ENCODE results near the gene DEFB124. TPM values are rescaled to one million over a fixed set of nuclear protein-coding genes. Genes with fewer than 3 reads are reported as not detected.
"Not testable (repeated sequence)": the region's sequence is repeated elsewhere in the genome, so short reads cannot be mapped to it uniquely, and the experiment has no call there.

Gene DEFB124
- total and polyA plus RNA-seq, 7 experiments from 2014 or later = not detected

DNA sequence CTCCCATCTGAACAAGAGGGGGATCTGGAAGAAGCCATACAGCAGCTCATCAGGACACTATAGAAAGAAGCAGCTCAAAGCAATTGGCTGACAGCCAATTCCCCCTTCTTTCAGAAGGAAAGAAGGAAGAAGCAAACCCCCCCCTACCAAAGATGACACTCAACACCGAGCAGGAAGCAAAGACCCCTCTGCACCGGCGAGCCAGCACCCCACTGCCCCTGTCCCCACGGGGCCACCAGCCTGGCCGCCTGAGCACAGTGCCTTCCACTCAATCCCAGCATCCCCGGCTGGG lies 1.3 kb upstream of the DEFB124 start:
- POLR2A ChIA-PET = no interaction called here
- CTCF ChIA-PET = no interaction called here

DNA sequence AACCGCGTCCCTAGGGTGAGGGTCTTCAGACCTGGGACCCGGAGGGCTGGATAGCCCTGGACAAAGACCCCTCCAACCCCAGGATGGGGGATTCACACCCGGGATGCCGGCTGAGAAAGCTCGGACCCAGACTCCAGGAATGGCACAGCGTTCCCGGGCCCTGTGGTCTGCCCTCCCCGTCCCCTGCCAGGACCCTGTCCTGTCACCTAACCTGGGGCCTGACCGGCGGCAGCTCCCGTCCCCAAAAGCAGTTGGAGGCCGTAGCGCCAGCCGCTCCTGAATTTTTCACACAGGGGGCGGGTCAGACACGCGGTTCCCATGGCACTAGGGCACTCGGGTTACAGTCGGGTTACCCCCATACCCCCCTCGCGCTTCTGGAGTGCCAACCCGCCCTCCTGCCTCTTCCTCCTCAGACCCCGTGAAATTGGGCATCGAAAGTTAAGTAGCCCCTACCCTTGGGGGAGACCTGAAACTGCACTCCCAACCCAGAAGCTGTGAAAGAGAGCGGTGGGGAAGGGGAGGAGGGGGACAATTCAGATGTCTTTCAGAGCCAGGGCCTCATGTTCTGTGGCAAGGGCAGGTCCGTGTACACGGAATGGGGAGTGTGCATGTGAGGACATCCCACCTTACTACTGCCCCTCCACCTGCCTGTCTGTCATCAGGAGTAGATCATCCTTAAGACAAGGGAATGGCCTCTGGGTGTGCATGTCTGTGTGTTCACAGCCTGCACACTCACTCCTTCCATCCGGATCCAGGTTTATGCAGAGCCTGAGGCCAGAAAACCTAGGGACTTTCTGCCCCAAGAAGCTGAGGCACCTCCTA lies 756 bp upstream of the DEFB124 start:
- Histone ChIP-seq H3K27ac (ENCODE audit: low read depth, low read length) (no peak overlapping the region), H3K4me3 (ENCODE audit: low read length) (no peak overlapping the region), H3K27me3 (ENCODE audit: control insufficient read depth in 2 of 2, insufficient read depth in 2 of 2, low read length in 2 of 2) (peaks cover 0 to 5% of the 10 kb centered on the region in 2 donors), H3K36me3 (ENCODE audit: control insufficient read depth in 2 of 3, insufficient read depth in 3 of 3, low read length in 3 of 3) (no peaks in the 10 kb centered on the region), H3K4me1 (ENCODE audit: control insufficient read depth in 2 of 2, insufficient read depth in 2 of 2, low read length in 2 of 2) (no peaks in the 10 kb centered on the region), H3K9me3 (ENCODE audit: control insufficient read depth in 2 of 3, low read length in 3 of 3) (no peaks in the 10 kb centered on the region)
- ChIA-PET POLR2A (no interaction called here), CTCF (no interaction called here)
- Mint-ChIP-seq H3K27ac (no peak overlapping the region), H3K27me3 (peaks cover 36 to 57% (median 51%) of the 10 kb centered on the region in 5 donors), H3K36me3 (peaks cover 0 to 6% (median 4%) of the 10 kb centered on the region in 5 donors), H3K4me3 (peak overlapping the region in 2 of 10 donors; percentile 25 to 45), H3K4me1 (peaks cover 0 to 13% (median 3%) of the 10 kb centered on the region in 7 donors), H3K9me3 (peaks cover 0 to 11% (median 4%) of the 10 kb centered on the region in 11 donors)
- intact Hi-C loops (cut with micrococcal nuclease) = no loop called here
- no peak for DNase-seq
- no peak for ATAC-seq

More for the DNA sequence above, 1.3 kb upstream of the DEFB124 start:
- H3K27me3 ChIP-seq (ENCODE audit: control insufficient read depth in 2 of 2, insufficient read depth in 2 of 2, low read length in 2 of 2) = peaks cover 0 to 5% of the 10 kb centered on the region in 2 donors
- intact Hi-C loops (cut with micrococcal nuclease) = no loop called here
- H3K36me3 ChIP-seq (ENCODE audit: control insufficient read depth in 2 of 3, insufficient read depth in 3 of 3, low read length in 3 of 3) = no peaks in the 10 kb centered on the region
- DNase-seq (no peak), ATAC-seq (no peak)
- peaks cover 0 to 11% (median 4%) of the 10 kb centered on the region in 11 donors for H3K9me3 Mint-ChIP-seq
- peaks cover 37 to 57% (median 52%) of the 10 kb centered on the region in 5 donors for H3K27me3 Mint-ChIP-seq
- H3K9me3 ChIP-seq (ENCODE audit: control insufficient read depth in 2 of 3, low read length in 3 of 3) = no peaks in the 10 kb centered on the region
- H3K4me3 Mint-ChIP-seq = no peak overlapping the region
- H3K4me3 ChIP-seq (ENCODE audit: low read length) = no peak overlapping the region
- peaks cover 0 to 6% (median 4%) of the 10 kb centered on the region in 5 donors for H3K36me3 Mint-ChIP-seq
- no peak overlapping the region for H3K27ac Mint-ChIP-seq
- no peaks in the 10 kb centered on the region for H3K4me1 ChIP-seq (ENCODE audit: control insufficient read depth in 2 of 2, insufficient read depth in 2 of 2, low read length in 2 of 2)
- peaks cover 0 to 13% (median 3%) of the 10 kb centered on the region in 7 donors for H3K4me1 Mint-ChIP-seq
- no peak overlapping the region for H3K27ac ChIP-seq (ENCODE audit: low read depth, low read length)

DNA sequence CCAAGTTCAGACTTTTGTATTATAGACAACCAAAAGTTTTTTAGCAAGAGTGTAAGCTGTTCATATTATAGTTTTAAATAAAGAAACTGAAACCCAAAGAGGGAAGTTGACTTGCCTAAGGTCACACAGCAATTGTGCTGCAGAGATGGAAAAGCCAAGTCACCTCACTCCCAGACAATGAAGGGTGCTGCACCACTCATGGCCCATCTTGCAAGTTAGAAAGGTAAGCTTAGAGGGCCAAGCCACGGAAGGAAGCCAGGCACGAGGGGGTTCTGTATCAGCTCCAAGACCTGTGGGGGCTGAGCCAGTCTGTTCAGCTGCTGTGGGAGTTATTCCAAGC lies 860 bp downstream of the DEFB124 start:
- no peak overlapping the region for H3K4me3 ChIP-seq (ENCODE audit: low read length)
- ChIA-PET CTCF (no interaction called here), POLR2A (no interaction called here)
- peaks cover 0 to 5% of the 10 kb centered on the region in 2 donors for H3K27me3 ChIP-seq (ENCODE audit: control insufficient read depth in 2 of 2, insufficient read depth in 2 of 2, low read length in 2 of 2)
- no peak overlapping the region for H3K27ac Mint-ChIP-seq
- H3K9me3 Mint-ChIP-seq = peaks cover 0 to 11% (median 4%) of the 10 kb centered on the region in 11 donors
- H3K27ac ChIP-seq (ENCODE audit: low read depth, low read length) = no peak overlapping the region
- H3K4me1 ChIP-seq (ENCODE audit: control insufficient read depth in 2 of 2, insufficient read depth in 2 of 2, low read length in 2 of 2) = no peaks in the 10 kb centered on the region
- H3K36me3 Mint-ChIP-seq = peaks cover 0 to 6% (median 4%) of the 10 kb centered on the region in 5 donors
- H3K4me3 Mint-ChIP-seq = peak overlapping the region in 2 of 10 donors; percentile 6 to 15
- H3K9me3 ChIP-seq (ENCODE audit: control insufficient read depth in 2 of 3, low read length in 3 of 3) = no peaks in the 10 kb centered on the region
- peaks cover 36 to 53% (median 51%) of the 10 kb centered on the region in 5 donors for H3K27me3 Mint-ChIP-seq
- ATAC-seq (no peak), DNase-seq (no peak)
- intact Hi-C loops (cut with micrococcal nuclease) = no loop called here
- H3K4me1 Mint-ChIP-seq = peaks cover 0 to 13% (median 3%) of the 10 kb centered on the region in 7 donors
- H3K36me3 ChIP-seq (ENCODE audit: control insufficient read depth in 2 of 3, insufficient read depth in 3 of 3, low read length in 3 of 3) = no peaks in the 10 kb centered on the region

DNA sequence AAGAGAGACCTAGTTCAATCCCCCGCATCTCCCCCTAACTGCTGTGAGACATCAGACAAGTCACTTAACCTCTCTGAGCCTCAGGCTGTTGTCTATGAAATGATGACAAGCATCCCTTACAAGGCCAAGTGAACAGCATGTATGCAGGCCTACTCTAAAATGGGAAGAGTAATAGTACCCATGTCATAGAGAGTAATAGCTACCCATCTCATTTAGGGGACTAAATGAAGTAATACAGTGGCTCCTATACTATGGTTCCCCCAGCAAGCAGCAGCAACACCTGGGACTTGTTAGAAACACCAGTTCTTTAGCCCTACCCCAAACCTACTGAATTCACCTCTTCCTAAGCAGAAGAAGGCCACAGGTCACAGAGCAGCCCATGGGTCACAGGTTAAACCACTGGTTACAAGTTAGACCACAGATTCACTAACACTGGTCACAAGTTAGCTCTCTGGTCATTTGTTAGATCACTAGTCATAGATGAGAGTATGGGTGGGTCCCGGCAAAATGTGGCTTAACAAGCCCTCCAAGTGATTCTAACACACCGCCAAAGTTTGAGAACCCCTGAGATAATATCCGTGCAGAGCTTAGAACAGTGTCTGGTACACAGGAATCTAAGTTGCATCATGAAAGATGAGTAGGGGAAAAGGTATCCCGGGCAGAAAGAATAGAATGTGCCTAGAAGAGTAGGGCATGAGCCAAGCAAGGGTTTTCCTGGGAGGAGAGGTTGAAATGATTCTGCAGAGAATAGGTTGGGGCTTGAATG lies 1.4 kb downstream of the DEFB124 start:
- H3K36me3 Mint-ChIP-seq = peaks cover 0 to 6% (median 4%) of the 10 kb centered on the region in 5 donors
- Histone ChIP-seq H3K9me3 (ENCODE audit: control insufficient read depth in 2 of 3, low read length in 3 of 3) (no peaks in the 10 kb centered on the region), H3K27ac (ENCODE audit: low read depth, low read length) (no peak overlapping the region), H3K27me3 (ENCODE audit: control insufficient read depth in 2 of 2, insufficient read depth in 2 of 2, low read length in 2 of 2) (peaks cover 0 to 5% of the 10 kb centered on the region in 2 donors), H3K4me3 (ENCODE audit: low read length) (no peak overlapping the region), H3K4me1 (ENCODE audit: control insufficient read depth in 2 of 2, insufficient read depth in 2 of 2, low read length in 2 of 2) (no peaks in the 10 kb centered on the region), H3K36me3 (ENCODE audit: control insufficient read depth in 2 of 3, insufficient read depth in 3 of 3, low read length in 3 of 3) (no peaks in the 10 kb centered on the region)
- H3K27me3 Mint-ChIP-seq = peaks cover 35 to 52% (median 50%) of the 10 kb centered on the region in 5 donors
- ChIA-PET POLR2A (no interaction called here), CTCF (no interaction called here)
- H3K9me3 Mint-ChIP-seq = peaks cover 0 to 11% (median 4%) of the 10 kb centered on the region in 11 donors
- peak overlapping the region in 3 of 10 donors; percentile 6 to 63 (median 9) for H3K4me3 Mint-ChIP-seq
- peaks cover 0 to 13% (median 3%) of the 10 kb centered on the region in 7 donors for H3K4me1 Mint-ChIP-seq
- intact Hi-C loops (cut with micrococcal nuclease) = no loop called here
- H3K27ac Mint-ChIP-seq = no peak overlapping the region
- no peak for DNase-seq
- ATAC-seq = no peak

DNA sequence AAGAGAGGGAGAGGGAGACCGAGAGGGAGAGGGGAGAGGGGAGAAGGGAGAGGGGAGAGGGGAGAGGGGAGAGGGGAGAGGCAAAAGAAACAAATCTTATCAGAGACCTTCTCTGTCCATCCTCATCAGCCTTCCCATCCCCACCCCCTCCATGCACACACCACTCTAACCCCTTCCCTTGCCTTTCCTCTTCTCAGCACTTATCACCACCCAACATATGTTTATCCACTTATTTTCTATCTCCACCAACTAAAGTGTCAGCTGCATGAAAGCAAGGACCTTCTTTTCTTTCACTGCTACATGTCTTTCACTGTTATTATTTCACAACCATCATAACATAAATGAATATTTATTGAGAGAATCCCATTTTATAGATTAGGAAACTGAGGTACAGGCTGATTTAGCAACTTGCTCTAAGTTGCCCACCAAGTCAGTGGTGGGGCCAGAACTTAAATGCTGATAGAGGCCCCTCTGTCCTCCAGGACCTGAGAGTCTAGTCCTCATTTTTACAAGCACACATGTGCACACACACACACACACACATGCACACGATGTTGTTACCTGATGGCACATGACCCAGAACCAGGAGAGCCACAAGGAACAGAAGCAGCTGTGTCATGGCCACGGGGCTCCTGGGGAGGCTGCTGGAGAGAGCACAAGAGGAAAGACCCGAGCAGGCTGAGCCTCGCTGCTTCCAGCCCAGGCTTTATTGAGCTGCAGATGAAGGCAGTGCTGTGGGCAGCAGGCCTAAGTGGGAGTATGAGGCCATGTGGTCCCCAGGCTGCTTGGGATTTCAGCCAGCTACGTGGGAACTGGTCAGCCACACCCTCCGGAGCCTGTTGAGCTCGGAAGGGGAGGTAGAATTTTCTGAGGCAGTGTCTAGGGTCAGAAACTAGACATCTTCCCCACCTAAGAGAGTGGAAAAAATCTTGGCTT lies 2.3 kb downstream of the DEFB124 start:
- Mint-ChIP-seq H3K4me3 (no peak overlapping the region), H3K4me1 (peaks cover 0 to 13% (median 3%) of the 10 kb centered on the region in 7 donors), H3K27me3 (peaks cover 35 to 43% (median 41%) of the 10 kb centered on the region in 5 donors)

DNA sequence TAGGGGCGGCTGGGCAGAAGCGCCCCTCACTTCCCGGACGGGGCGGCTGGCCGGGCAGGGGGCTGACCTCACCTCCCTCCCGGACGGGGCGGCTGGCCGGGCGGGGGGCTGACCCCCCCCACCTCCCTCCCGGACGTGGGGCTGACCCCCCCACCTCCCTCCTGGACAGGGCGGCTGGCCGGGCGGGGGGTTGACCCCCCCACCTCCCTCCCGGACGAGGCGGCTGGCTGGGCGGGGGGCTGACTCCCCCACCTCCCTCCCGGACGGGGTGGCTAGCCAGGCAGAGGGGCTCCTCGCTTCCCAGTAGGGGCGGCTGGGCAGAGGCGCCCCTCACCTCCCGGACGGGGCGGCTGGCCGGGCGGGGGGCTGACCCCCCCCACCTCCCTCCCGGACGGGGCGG lies 4.0 kb downstream of the DEFB124 start:
- H3K27me3 ChIP-seq (ENCODE audit: control insufficient read depth in 2 of 2, insufficient read depth in 2 of 2, low read length in 2 of 2); DNase-seq; H3K9me3 ChIP-seq (ENCODE audit: control insufficient read depth in 2 of 3, low read length in 3 of 3); H3K27ac Mint-ChIP-seq; H3K4me3 ChIP-seq (ENCODE audit: low read length); H3K4me1 ChIP-seq (ENCODE audit: control insufficient read depth in 2 of 2, insufficient read depth in 2 of 2, low read length in 2 of 2); ATAC-seq; intact Hi-C loops (cut with micrococcal nuclease); H3K27ac ChIP-seq (ENCODE audit: low read depth, low read length); H3K36me3 Mint-ChIP-seq; H3K36me3 ChIP-seq (ENCODE audit: control insufficient read depth in 2 of 3, insufficient read depth in 3 of 3, low read length in 3 of 3); POLR2A ChIA-PET; CTCF ChIA-PET; H3K4me3 Mint-ChIP-seq: not testable (repeated sequence)
- H3K27me3 Mint-ChIP-seq = peaks cover 25 to 30% (median 26%) of the 10 kb centered on the region in 5 donors
- peaks cover 0 to 10% (median 4%) of the 10 kb centered on the region in 11 donors for H3K9me3 Mint-ChIP-seq
- peaks cover 0 to 13% (median 3%) of the 10 kb centered on the region in 7 donors for H3K4me1 Mint-ChIP-seq

More for the DNA sequence above, 2.3 kb downstream of the DEFB124 start:
- Histone ChIP-seq H3K4me1 (ENCODE audit: control insufficient read depth in 2 of 2, insufficient read depth in 2 of 2, low read length in 2 of 2) (no peaks in the 10 kb centered on the region), H3K4me3 (ENCODE audit: low read length) (no peak overlapping the region), H3K27me3 (ENCODE audit: control insufficient read depth in 2 of 2, insufficient read depth in 2 of 2, low read length in 2 of 2) (peaks cover 0 to 5% of the 10 kb centered on the region in 2 donors), H3K36me3 (ENCODE audit: control insufficient read depth in 2 of 3, insufficient read depth in 3 of 3, low read length in 3 of 3) (no peaks in the 10 kb centered on the region), H3K27ac (ENCODE audit: low read depth, low read length) (no peak overlapping the region), H3K9me3 (ENCODE audit: control insufficient read depth in 2 of 3, low read length in 3 of 3) (no peaks in the 10 kb centered on the region)
- Mint-ChIP-seq H3K27ac (no peak overlapping the region), H3K36me3 (peaks cover 0 to 6% (median 4%) of the 10 kb centered on the region in 5 donors), H3K9me3 (peaks cover 0 to 11% (median 4%) of the 10 kb centered on the region in 11 donors)
- intact Hi-C loops (cut with micrococcal nuclease) = no loop called here
- POLR2A ChIA-PET = no interaction called here
- no peak for ATAC-seq
- no peak for DNase-seq
- CTCF ChIA-PET = no interaction called here

Measured in naive thymus-derived CD4-positive, alpha-beta T cell (primary cell).